ENCODE data around the gene DOCK10.

DNA sequence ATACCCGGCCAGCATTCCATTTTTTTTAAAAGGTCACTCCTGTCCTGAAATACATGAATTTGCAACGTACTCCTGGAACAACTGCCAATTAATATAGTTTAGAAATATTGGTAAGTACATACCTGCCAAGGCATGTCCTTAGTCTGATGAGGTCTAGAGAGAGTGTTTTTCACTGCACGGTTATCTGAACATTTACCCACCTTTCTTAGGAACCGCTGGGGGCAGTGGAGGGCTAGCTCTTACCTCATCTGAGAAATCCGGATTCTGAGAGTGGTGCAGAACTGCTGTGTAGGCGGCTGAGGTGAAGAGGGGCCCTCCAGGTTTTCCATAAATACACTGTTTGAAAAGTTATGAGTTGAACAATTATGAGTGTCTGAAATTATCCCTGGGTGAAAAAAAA lies 193.0 kb downstream of the DOCK10 start:
- no peak for TF ChIP-seq CTCF (IDR thresholded peaks at IDR 0.05)
- no peak for TF ChIP-seq EP300 (IDR thresholded peaks at IDR 0.05)
- TF ChIP-seq POLR2A (IDR thresholded peaks at IDR 0.05): no peak
- no peak for TF ChIP-seq POLR2AphosphoS5 (IDR thresholded peaks at IDR 0.05)

All from stomach (tissue), 4 donors.